Epithelial cell of prostate (primary cell): ENCODE measurements around the gene LAMP2.
"Not testable (repeated sequence)": the region's sequence is repeated elsewhere in the genome, so short reads cannot be mapped to it uniquely, and the experiment has no call there.

Source experiments
- DNase-seq: peaks from one replicate; pipeline ENCODE4 v3.0.0-alpha.2; 2011; ENCODE audit warnings: low read depth, low spot score
- H3K27ac ChIP-seq: fragments of 450-650 bp; 2 replicates; pipeline ENCODE4 v1.5.1; 2017; ENCODE audit warnings: mild to moderate bottlenecking

Gene LAMP2

DNA sequence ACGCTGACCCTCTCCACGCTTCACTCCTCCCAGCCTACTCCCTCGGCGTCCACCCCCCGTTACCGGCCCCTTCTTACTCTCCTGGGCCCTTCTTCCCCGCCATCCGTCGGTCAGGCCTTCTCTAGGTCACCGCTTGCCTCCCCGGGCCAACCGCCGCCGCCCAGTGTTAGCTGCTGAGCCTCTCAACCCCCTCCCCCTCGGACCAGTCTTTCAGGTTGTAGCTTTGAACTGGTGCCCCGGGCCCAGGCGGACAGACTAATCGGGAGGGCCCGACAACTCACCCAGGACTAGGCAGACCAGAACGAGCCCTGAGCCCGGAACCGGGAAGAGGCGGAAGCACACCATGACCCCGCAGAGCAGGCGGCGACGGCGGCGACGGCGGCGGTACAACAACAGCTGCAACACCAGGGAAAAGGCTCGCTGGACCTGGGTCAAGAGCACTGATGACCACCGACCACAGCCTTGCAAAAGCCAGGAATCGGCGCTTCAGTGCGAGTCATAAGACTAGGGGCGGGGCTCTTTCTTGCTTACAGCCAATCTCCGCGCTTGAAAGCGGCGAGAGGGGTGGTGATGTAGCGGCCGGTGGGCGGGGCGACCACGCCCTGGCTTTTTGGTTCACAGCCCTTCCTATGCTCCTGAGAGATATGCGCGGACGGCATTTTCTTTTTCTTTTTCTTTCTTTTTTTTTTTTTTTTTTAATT, at the start of gene LAMP2:
TSS of gene LAMP2 (minus strand) at position 472 of the 701 bp plus-strand sequence. CDS start at position 345, 127 bp downstream.
- DNase-seq: no peak
- peak within 1 kb of the TSS; percentile 81 for H3K27ac ChIP-seq

DNA sequence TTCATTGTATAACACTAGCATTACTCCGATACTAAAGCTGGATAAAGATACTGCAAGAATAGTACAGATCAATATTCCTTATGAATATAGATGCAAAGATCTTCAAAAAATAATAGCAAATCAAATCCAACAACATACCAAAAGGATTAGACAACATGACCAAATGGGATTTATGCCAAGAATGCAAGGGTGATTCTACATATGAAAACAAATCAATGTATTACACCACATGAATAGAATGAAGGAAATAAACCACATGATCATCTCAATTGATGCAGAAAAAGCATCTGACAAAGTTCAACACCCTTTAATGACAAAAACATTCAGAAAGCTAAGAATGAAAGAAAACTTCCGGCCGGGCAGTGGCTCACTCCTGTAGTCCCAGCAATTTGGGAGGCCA, 48.8 kb upstream of the LAMP2 start:
- peak; percentile 12 for DNase-seq
- peak overlapping the region; percentile 54 for H3K27ac ChIP-seq

DNA sequence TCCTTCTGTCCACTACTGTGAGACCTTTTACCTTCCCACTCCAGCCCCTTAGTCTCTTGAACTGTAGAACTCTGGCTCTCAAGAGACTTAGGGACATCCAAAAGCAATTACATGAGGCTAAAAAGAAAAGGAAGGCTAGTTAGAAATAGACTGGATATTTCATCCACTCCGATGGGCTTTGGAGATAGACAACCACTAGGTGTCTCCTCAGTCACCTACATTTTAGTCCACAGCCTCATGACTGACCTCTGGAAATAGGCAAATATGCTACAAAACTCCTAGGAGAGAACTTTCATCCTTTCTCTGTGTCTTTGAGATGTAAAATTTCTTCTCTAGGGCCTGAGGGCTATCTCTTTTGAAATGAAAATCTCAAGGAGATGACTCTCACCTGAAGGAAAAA, 45.1 kb upstream of the LAMP2 start:
- DNase-seq: no peak
- H3K27ac ChIP-seq: no peak overlapping the region

DNA sequence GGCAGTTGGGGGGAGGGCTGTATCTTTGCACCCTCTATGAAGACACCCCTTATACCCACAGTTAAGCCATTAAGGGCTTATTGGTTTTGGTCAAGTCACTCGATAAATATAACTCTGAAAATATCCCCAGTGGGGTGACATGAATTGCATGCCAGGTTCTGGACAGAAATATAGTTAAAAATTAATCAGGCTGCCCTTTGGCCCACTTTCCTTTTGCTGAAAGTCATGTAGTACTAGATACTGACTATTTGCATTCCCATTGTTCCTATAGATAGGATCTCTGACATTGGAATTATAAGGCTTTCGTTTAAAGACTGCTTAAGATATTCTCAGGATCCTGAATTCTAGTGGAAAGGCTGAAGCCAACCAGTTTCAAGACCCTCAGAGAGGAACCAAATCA, 43.5 kb upstream of the LAMP2 start:
- no peak for DNase-seq

DNA sequence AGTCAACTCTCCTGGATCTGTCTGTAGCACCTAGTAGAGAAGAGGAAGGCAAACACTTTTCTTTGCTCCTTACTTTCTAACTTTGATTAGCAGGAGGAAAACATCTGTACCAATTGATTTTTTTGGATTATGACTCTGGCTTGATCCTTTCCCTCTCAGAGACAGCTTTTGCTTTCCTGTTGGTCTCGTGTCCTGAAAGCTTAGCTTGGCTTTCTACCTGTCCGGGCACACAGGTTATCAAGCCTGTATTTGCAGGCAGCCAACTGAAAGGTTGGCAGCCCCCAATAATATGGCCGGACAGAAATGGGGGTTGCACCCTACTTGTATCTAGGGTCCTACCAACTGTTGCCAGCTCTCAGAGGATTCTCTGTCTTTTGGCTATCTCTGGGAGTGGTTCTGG, 43.1 kb upstream of the LAMP2 start:
- H3K27ac ChIP-seq: no peak overlapping the region
- DNase-seq: no peak

More for the DNA sequence above, 43.5 kb upstream of the LAMP2 start:
- no peak overlapping the region for H3K27ac ChIP-seq

DNA sequence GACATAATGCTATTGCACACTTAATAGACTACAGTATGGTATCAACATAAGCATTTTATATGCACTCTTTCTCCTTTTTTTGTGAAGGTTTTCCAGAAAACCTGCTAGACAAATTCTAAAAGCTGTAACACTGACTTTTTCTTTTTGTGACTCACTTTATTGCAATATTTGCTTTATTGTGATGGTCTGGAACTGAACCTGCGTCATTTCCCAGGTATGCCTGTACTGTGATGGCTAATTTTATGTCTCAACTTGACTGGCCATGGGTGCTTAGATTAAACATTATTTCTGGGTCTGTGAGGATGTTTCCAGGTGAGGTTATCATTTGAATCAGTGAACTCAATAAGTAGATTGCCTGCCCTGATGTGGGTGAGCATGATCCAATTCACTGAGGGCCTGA, 35.5 kb upstream of the LAMP2 start:
- no peak for DNase-seq
- H3K27ac ChIP-seq: peak overlapping the region; percentile 90

DNA sequence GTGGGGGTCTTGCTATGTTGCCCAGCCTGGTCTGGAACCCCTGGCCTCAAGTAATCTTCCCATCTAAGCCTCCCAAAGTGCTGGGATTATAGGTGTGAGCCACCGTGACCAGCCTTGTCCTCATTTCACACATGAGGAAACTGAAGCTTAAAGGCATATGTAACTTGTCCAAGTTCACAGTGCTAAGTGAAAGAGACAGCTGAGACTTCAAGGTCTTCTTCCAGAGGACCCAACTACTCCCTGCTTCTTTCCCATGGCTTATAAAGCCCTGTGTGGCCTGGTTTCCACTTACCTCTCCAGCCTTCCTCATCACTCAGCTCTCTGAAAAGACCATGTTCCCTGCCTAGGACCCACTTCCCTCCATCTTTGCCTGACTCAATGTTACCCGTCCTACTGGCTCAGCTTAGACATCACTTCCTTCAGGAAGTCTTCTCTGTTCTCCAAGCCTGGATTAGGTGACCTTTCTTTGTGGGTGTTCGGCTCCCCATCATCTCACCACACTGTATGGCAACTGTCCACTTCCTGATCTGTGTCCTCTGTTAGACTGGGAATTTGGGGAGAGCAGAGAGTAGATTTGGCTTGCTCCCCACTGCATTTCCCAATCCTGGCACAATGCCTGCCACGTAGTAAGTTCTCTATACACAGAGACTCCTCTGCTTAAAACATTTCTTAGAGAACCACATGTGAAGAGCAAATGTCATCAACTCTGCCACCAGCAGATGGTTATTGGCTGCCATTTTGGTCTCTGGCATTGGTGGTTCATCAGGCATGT, 30.4 kb upstream of the LAMP2 start:
- no peak overlapping the region for H3K27ac ChIP-seq
- no peak for DNase-seq

DNA sequence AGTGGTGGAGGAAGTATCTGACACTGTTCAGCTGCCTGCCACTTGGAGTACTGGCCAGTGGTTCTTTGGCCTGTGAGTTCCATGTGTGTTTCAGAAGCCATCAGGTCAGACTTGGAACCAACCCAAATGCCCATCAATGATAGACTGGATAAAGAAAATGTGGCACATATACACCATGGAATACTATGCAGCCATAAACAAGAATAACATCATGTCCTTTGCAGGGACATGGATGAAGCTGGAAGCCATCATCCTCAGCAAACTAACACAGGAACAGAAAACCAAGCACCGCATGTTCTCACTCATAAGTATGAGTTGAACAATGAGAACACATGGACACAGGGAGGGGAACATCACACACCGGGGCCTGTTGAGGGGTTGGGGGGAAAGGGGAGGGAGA, 21.0 kb upstream of the LAMP2 start:
- H3K27ac ChIP-seq, DNase-seq: not testable (repeated sequence)

DNA sequence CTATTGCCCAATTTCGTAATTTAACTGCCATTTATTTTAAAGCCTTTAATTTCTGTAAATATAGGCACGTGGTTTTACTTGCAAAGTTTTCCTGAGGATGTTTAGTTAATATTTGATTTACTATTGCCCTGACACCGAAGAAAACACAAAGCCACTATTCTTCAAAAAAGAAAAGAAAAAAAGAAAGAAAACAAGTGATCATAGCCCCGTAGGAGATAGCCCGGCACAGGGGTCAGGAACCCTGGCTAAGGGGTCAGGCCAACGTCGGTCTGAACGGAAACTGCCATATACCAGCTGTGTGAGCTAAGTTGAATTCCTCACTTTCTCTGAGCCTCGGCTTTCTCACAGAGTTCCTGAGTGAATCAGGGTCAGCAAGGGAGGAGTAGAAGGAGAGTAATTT, 17.7 kb upstream of the LAMP2 start:
- DNase-seq: no peak
- H3K27ac ChIP-seq: no peak overlapping the region

DNA sequence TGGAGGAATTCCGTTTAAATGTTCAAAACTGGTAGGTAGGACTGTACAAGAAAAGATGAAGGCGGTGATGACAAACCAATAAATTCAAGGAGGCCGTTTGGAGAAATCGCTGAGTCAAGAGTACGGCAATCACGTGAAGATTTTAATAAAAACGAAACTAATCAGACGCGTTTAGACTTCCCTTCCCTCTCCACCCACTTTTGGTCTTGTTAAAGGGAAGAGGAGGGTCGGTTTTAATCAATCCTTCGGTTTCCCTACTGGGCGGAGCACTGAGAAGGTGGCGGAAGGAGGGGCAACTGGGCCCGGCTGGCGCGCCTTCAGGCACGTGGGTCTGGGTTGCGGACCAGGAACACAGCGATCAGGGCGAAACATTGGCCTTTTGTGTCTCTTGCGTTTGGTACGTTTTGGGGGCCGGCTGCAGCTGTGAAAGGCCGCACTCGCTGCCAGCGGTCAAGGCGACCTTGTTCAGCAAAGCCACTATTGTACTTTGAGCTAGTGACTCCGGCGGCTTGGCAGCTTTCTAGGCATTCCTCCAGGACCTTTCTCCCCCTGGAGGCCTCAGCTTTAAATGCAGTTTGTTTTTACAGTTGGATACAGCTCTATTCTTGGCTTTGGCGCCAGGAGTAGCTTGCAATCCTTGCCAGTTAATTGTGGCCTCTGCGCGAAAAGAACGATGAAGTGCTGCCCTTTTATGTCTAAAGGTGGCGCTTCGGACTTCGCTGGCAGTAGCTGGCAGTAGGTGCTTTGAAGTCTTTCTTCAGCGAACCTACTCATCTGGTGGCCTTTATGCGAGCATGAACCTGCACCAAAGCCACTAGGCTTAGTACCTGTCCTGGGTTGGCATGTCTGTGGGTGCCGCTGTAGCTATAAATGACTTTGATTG, 16.8 kb upstream of the LAMP2 start:
- no peak for DNase-seq
- H3K27ac ChIP-seq: peak overlapping the region; percentile 69

DNA sequence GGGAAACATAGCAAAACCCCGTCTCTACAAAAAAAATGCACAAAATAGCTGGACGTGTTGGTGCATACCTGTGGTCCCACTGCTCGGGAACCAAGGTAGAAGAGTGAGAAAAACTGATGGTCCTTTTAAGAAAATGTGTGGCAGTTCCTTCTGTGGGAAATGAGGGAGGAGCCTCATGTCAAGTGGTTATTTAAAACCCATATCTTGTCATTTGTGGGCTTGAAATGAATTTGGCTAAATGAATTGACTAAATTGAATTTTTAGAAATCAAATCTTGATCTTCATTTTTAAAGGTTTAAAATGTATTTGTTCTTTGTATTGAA, 16.2 kb upstream of the LAMP2 start:
- peak overlapping the region; percentile 69 for H3K27ac ChIP-seq
- no peak for DNase-seq

DNA sequence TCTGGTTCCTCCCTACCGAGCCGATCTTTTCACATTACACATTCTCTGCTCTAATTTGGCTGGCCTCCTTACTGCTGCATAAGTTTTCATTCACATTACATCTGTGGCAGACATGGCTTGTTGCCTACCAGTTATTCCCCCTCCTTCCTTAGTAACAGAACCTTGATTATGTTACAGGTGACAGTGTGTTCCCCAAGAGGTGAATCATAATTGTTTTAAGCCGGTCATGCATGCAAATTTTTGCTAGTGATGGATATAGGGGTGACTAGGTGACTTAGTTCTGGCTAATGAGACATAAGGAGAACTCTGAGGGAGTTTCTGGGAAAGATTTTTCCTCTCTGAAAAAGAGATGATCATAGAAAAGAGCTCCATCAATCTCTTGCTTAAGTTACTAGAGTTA, 8.4 kb upstream of the LAMP2 start:
- no peak for DNase-seq
- H3K27ac ChIP-seq: no peak overlapping the region

DNA sequence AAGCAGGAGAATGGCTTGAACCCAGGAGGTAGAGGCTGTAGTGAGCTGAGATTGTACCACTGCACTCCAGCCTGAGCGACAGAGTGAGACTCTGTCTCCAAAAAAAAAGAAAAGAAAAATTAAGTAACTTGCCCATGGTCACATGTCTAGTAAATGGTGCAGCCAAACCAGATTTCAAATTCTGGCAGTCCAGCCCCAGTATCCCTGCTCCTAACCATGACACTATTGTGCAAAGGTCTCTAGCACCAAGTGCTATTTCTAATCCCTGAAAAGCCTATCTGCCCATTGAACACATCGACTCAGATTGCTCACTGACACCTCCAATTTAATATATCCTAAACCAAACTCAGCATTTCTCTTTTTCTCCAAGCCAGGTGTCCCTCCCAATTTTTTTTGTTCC, 7.6 kb upstream of the LAMP2 start:
- no peak for DNase-seq
- H3K27ac ChIP-seq: no peak overlapping the region

DNA sequence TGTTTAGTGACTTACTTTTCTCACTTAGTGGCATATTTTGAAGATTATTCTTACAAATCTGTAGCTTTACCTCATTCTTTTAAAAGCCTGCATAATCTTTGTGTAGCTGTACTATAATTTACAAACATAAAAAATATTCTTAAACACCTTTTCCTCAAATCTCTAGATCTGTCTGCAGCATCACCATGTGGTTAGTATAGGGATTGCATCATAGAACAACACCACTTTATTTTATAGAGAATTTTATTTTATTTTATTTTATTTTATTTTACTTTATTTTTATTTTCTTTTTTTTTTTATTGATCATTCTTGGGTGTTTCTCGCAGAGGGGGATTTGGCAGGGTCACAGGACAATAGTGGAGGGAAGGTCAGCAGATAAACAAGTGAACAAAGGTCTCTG, 6.4 kb upstream of the LAMP2 start:
- H3K27ac ChIP-seq, DNase-seq: not testable (repeated sequence)

DNA sequence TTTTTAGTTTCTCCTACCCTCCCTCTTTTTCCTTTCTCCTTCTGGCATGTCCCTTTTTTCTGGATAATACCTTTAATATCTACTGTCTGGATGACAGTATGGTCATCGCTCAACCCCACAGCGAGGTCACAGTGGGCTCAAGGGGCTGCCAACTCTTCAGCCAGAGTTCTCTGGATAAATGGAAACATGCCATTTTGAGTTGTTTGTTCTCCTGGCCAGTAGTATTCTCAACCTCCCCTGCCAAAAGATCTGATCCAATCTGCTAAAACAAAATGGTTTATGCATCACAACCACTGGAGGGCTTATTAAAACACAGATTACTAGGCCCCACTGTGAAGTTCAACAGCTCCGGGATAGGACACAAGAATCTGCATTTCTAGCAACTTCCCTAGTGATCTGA, 5.0 kb upstream of the LAMP2 start:
- DNase-seq: no peak
- no peak overlapping the region for H3K27ac ChIP-seq

DNA sequence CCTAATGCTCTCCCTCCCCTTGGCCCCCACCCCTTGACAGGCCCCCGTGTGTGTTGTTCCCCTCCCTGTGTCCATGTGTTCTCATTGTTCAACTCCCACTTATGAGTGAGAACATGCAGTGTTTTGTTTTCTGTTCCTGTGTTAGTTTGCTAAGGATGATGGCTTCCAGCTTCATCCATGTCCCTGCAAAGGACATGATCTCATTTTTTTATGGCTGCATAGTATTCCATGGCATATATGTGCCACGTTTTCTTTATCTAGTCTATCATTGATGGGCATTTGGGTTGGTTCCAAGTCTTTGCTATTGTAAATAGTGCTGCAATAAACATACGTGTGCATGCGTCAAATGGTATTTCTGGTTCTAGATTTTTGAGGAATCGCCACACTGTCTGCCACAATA, 561 bp upstream of the LAMP2 start:
- H3K27ac ChIP-seq, DNase-seq: not testable (repeated sequence)

DNA sequence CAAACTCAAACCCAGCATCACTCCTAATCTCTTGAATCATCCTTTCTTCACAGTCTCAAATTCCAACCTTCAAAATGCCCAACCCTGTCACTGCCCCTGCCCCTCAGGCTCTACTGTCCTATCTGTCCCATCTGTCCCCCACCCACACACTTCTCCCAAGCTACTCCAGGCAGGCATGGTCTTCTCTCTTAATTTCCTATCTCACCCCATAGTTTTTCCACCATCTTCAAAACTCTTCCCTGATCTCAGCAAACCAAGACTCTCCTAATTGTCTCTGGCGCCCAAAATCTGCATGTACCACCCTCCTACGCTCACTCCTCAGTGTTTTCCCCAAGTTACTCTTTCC, 644 bp downstream of the LAMP2 start:
- no peak for DNase-seq
- peak overlapping the region; percentile 81 for H3K27ac ChIP-seq

DNA sequence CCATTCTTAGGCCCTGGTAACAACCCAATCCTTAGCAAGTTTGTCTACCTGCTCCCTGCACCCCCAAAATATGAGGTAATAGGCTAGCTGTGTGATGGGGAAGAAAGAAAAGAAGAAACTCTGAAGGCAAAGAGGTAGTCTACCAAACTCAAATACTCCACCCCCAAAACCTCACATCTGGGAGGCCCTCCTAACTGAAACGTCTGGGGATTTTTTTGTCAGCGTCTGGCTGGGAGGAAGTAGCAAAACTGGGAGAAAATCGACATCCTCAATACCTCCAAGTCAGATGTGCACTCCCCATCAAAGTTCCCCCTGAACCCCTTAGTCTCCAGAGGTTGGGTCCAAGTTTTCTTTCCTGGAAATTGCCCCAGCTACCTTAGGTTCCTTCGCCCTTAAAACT, 1.0 kb downstream of the LAMP2 start:
- peak overlapping the region; percentile 81 for H3K27ac ChIP-seq
- DNase-seq: no peak

DNA sequence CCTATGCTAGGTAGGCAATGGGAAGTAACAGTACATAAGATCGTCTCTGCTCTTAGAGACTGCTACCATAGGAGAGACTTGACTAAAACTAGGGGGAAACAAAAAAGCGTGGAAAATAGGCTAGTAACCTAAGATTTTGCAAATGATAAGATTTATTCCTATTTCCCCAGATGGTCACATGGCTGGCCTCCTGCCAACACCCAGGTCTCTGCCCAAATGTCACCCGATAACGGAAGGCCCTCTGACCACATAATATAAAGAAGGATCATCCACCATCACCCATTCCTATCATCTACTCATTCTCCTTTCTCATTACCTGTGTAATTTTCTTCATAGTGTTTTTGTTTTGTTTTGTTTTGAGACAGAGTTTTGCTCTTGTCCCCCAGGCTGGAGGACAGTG, 4.7 kb downstream of the LAMP2 start:
- DNase-seq: no peak
- H3K27ac ChIP-seq: no peak overlapping the region

DNA sequence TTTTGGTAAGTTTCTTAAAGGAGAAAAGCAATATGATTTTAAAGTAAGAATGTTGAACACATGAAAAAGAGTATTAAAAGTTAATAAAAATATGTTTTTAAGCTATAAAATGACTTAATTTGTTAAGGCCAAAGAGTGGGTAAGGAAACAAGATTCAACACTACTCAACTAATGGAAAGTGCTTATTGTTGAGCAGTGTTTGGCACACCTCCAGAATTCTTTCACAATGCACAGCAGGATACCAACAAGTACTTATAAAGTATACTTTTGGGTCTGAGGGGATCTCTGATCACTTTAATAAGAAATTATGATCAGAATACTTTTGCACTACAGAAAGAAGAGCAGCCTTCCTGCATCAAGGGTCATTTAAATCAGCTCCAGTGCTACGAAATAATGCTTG, 5.9 kb downstream of the LAMP2 start:
- no peak overlapping the region for H3K27ac ChIP-seq
- DNase-seq: no peak

DNA sequence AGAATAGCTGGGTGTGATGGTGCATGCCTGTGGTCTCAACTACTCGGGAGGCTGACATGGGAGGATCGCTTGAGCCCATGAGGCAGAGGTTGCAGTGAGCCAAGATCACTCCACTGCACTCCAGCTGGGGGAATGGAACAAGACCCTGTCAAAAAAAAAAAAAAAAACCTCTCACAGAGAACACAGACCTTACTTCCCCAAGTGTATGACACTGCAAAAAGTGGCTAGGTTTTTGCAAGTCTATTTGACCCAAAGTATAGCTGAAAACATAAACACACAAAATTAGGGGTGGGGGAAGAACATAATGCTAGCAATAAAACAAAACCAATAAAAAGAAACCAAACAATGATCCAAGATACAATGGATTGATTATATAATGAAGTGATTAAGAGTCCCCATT, 6.7 kb downstream of the LAMP2 start:
- no peak for DNase-seq
- no peak overlapping the region for H3K27ac ChIP-seq
